HepG2 (cell line): Measurements from ENCODE around the gene SAA4.

ENCODE experiments used
- ATF1 ChIP-seq: IDR thresholded peaks from 2 replicates; pipeline ENCODE4 v1.6.1; 2016; ENCODE audit warnings: mild to moderate bottlenecking, control low read depth
- BRD4 ChIP-seq: sonication (generic); formaldehyde crosslinking; IDR thresholded peaks from 2 replicates; pipeline ENCODE4 v1.4.0; 2020; ENCODE audit warnings: missing genetic modification reagents
- ELF1 ChIP-seq: sonication (generic); formaldehyde crosslinking; IDR thresholded peaks from 2 replicates; pipeline ENCODE4 v1.4.0; 2020; ENCODE audit warnings: missing genetic modification reagents
- JUNB ChIP-seq: sonication (generic); formaldehyde crosslinking; IDR thresholded peaks from 2 replicates; pipeline ENCODE4 v1.8.0; 2022; ENCODE audit warnings: missing genetic modification reagents, mild to moderate bottlenecking, borderline replicate concordance
- JUND ChIP-seq: sonication (generic); formaldehyde crosslinking; IDR thresholded peaks from 2 replicates; pipeline ENCODE4 v1.8.0; 2022; ENCODE audit warnings: mild to moderate bottlenecking, missing genetic modification reagents
- MAZ ChIP-seq, 2 experiments: sonication (generic) in 1 of 2; formaldehyde crosslinking in 1 of 2; IDR thresholded peaks; 2 replicates each; pipeline versions ENCODE4 v1.5.0 to v1.6.1; 2012 to 2020; ENCODE audit warnings: low read depth in 2 of 2, mild to moderate bottlenecking in 2 of 2, borderline replicate concordance in 1 of 2, improper control_type of control experiment in 1 of 2, low read length in 1 of 2, missing genetic modification reagents in 1 of 2, moderate library complexity in 1 of 2
- NFATC3 ChIP-seq: sonication (generic); formaldehyde crosslinking; IDR thresholded peaks from 2 replicates; pipeline ENCODE4 v1.5.1; 2020; ENCODE audit warnings: mild to moderate bottlenecking, missing genetic modification reagents
- SMAD1 ChIP-seq: sonication (generic); formaldehyde crosslinking; IDR thresholded peaks from 2 replicates; pipeline ENCODE4 v1.4.0; 2020; ENCODE audit warnings: missing genetic modification reagents, low read depth, mild to moderate bottlenecking, borderline replicate concordance
- SNRNP70 ChIP-seq: fragments of 200-400 bp; formaldehyde crosslinking; IDR thresholded peaks from 2 replicates; pipeline ENCODE4 v1.6.1; 2017; ENCODE audit warnings: mild to moderate bottlenecking, low read depth, low read length, moderate library complexity
- TCF7 ChIP-seq: sonication (generic); IDR thresholded peaks from 2 replicates; pipeline ENCODE4 v1.6.1; 2016; ENCODE audit warnings: antibody characterized with exemption, low read depth
- ZNF354B ChIP-seq: sonication (generic); formaldehyde crosslinking; IDR thresholded peaks from 2 replicates; pipeline ENCODE4 v1.8.0; 2022; ENCODE audit warnings: mild to moderate bottlenecking, missing genetic modification reagents
- ZNF816 ChIP-seq: sonication (generic); formaldehyde crosslinking; IDR thresholded peaks from 2 replicates; pipeline ENCODE4 v1.8.0; 2022; ENCODE audit warnings: missing genetic modification reagents, mild to moderate bottlenecking, borderline replicate concordance

- TF ChIP-seq ELF1 (CRISPR knock-in tag) (no peak), BRD4 (CRISPR knock-in tag) (no peak), SNRNP70 (no peak), ATF1 (no peak), SMAD1 (CRISPR knock-in tag) (no peak), JUNB (CRISPR knock-in tag) (no peak), ZNF816 (CRISPR knock-in tag) (no peak), NFATC3 (CRISPR knock-in tag) (no peak), MAZ (IDR thresholded peaks at IDR 0.05; ENCODE audit: borderline replicate concordance, low read depth, low read length) (no peak), MAZ (CRISPR knock-in tag; IDR thresholded peaks at IDR 0.05; ENCODE audit: low read depth) (no peak), ZNF354B (CRISPR knock-in tag) (no peak), TCF7 (no peak), JUND (CRISPR knock-in tag) (no peak)
These were observed 32.9 kb downstream of the SAA4 start for GRCh38 chr11:18203723-18204122.
